SW480 (cell line): ENCODE data around the gene GPS2.

Experiments
- DNase-seq: peaks from one replicate; pipeline ENCODE4 v3.0.0-alpha.2; 2016; ENCODE audit warnings: low spot score

The GPS2 gene, protein sequence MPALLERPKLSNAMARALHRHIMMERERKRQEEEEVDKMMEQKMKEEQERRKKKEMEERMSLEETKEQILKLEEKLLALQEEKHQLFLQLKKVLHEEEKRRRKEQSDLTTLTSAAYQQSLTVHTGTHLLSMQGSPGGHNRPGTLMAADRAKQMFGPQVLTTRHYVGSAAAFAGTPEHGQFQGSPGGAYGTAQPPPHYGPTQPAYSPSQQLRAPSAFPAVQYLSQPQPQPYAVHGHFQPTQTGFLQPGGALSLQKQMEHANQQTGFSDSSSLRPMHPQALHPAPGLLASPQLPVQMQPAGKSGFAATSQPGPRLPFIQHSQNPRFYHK

DNA sequence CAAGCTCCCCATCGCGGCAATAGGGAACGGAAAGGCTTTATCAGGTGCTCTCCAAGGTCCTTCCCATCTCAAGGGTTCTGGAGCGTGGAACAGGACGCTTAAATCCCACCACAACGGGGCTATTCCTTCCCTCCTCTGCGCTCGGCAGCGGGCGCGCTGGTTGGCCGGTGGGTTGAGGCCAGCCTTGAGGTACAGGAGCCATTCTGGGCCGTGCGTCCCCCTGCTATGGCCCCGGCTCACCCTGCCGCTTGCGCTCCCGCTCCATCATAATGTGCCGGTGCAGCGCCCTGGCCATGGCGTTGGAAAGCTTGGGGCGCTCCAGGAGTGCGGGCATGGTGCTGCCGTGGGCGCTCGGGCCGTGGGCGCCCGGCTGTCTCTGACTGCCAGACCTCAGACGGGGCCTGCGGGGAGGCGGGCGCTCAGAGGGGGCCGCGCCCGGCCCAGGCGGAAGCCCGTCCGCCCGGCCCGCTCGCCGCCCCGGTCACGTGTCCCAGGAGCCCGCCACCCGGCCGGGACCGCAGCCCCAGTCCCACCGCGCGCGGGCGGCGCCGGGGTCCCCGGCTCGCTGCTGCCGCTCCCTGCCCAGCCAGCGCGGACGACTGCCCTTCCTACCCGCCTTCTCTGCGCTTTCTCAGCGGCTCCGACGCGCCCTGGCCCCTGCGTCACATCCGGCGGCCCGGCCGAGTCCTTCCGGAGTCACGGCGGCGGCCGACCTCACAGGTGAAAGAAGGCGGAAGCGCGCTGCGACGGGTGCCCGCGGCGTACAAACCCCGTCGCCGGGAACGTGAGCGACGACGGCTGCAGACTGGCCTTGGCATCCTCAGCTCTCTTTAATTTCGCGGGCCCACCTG, at the start of gene GPS2:
Gene GPS2 (minus strand): TSS at position 642 of the 851 bp plus-strand sequence. CDS start 308 bp downstream, at position 334.
- peak; percentile 88 for DNase-seq

DNA sequence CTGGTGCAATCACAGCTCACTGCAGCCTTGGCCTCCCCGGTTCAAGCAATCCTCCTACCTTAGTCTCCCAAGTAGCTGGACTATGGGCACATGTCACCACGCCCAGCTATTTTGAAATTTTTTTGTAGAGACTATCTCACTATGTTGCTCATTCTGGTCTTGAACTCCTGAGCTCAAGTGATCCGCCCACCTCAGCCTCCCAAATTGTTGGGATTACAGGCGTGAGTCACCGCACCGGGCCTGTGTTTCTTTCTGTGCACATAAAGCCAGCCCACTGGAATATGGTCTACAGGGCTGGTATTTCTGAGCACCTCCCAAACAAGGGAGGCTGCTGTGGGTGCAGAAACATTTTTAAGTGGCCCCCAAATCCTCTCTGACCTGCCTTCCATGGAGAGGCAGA, 48.2 kb upstream of the GPS2 start:
- no peak for DNase-seq

DNA sequence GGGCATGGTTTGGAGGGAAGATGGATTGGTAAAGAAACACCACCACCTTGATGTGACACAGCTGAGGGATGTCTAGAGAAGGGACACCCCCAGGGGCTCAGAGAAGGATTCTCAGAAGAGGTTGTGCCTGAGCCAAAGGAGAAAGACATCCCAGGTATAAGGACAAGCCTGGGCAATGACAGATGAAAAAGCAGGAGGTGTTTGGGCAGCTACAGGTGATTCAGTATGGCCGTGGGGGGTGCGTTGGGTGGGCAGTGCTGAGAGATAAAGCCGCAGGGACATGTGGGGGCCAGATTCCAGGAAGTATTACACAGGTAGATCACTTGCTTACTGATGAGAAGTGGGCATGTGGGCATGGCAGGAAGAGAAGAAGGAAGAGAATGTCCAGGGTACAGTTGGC, 46.7 kb upstream of the GPS2 start:
- DNase-seq: no peak

DNA sequence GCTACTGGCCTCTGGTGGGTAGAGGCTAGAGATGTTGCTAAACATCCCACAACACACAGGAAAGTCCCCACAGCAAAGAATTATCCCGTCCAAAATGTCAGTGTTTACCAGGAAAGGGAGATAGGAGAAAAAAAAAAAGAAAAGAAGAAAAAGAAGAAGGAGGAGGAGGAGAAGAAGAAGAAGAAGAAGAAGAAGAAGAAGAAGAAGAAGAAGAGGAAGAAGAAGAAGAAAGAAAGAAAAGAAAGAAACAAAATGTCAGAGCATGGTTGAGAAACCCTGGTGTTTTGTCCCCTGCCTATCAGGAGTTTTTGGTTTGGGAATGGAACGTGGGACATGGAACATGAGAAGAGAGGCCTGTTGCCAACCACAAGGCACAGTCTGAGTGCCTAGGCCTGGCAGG, 42.2 kb upstream of the GPS2 start:
- DNase-seq: no peak

DNA sequence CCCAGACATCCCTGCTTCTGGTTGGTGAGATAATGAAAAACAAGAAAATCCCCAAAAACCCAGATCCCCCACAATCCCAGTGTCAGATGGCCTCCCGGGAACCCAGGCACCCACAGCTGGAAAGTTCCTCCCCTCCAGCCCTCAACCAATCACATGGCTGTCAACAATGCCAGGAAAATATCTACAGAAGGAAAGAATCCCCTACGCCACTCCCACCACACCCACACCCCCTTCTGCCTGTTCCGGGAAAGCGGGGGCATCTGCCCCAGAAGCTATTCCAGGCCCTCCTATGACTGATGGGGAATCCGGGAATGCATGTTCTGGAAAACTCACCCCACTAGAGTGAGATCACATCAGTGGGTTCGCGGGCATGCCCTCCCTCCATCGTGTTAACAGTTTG, 41.6 kb upstream of the GPS2 start:
- no peak for DNase-seq

DNA sequence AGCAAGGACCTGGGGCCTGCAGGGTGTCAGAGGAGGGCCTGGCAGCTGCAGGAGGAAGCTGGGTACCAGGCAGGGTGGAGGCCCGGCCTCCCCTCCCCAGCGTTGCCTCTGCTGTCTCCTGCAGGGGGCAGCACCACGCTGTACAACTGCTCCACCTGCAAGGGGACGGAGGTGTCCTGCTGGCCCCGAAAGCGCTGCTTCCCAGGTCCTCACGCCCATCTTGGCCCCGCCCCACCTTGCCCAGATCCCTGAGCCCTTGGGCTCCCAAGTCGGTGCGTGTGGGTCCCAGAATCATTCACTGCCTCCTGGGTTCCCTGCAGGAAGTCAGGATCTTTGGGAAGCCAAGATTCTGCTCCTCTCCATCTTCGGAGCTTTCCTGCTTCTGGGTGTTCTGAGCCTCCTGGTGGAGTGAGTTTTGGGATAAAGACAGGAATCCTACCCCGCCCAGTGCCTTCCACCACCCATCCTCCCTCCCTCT, 41.0 kb upstream of the GPS2 start:
- peak; percentile 75 for DNase-seq

DNA sequence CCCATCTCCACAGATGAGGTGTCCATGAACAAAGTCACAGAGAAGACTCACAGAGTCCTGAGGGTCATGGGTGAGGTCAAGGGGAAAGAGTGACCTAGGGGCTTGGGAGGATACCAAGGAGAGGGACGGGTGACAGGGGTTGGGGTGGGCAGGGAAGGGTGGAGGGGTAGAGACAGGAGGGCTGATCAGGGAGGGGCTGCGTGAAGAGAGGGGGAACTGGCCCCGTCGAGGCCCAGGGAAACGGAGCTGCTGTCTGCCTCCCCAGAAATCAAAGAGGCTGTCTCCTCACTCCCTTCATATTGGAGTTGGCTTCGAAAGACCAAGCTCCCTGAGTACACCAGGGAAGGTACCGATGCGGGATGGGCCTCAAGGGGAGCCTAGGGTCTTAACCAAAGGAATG, 40.4 kb upstream of the GPS2 start:
- no peak for DNase-seq

DNA sequence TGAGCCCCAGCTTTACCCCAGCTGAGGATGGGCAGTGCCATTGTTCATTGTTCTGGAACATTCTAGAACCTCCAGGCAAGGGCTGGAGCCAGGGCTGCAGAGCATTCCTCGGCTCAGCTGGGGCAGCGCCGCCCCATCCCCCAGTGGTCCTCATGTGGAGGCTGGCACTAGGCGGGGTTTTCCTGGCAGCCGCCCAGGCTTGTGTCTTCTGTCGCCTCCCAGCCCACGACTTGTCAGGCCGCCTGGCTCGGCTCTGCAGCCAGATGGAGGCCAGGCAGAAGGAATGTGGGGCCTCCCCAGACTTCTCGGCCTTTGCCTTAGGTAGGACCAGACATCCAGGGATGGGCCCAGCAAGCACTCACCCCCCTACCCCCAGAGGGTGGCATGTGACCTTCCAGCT, 39.9 kb upstream of the GPS2 start, which contains the start of gene TMEM95:
Gene TMEM95 (plus strand): TSS at position 104 of the 400 bp plus-strand sequence. CDS start 49 bp downstream, at position 153.
- no peak for DNase-seq

DNA sequence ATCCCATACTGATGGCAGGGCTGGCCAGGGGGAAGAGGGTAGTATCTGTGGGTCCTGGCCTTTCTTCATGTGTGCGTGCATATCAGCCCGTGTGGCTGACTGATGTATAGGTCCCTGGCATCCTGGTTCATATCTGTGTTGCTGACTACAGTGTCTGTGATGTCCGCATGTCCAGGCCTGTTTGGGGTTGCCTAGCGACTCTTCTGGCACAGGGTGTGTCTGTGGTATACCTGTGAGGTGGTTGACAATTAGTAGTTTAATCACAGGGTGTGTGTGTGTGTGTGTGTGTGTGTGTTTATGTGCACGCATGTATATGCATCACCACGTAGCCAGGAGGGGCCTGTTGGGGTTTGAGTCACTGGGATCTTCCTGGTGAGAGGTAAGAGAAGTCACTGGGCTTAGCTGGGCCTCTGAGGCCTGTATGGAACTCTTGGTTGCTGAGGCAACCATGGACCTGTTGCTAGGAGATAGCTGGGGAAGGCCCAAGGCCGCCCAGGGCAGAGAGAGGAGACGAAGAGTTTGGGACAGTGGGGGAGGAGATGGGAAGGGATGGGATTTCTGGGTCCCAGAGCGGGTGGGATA, 39.2 kb upstream of the GPS2 start:
- peak; percentile 96 for DNase-seq

DNA sequence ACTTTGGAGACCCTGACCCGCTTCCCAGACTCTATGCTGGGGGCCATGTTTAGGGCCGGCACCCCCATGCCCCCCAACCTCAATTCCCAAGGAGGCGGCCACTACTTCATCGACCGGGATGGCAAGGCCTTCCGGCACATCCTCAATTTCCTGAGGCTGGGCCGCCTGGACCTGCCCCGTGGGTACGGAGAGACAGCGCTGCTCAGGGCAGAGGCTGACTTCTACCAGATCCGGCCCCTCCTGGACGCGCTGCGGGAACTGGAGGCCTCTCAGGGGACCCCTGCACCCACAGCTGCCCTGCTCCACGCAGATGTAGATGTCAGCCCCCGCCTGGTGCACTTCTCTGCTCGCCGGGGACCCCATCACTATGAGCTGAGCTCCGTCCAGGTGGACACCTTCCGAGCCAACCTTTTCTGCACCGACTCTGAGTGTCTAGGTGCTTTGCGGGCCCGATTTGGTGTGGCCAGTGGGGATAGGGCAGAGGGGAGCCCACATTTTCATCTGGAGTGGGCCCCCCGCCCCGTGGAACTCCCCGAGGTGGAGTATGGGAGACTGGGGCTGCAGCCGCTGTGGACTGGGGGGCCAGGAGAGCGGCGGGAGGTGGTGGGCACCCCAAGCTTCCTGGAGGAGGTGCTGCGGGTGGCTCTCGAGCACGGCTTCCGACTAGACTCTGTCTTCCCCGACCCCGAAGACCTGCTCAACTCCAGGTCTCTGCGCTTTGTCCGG, 37.9 kb upstream of the GPS2 start:
- DNase-seq: no peak

DNA sequence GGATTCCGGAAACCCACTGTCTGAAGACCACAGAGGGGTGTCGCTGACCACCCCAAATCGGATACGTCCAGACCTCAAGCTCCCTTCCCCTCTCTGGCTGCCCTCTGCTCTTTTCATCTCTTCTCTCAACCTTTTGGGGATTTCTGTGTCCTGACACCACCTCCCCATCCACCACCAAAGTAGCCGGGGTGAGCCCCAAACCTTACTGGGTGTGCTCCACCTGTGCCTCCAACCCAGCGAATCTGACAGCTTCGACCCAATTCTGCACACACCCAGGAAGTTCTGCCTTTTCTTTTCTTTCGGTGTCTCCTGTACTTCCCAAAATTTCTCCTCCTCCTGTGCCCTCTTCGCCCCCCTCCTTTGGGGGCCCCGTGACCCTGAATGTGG, 37.3 kb upstream of the GPS2 start:
- DNase-seq: no peak

DNA sequence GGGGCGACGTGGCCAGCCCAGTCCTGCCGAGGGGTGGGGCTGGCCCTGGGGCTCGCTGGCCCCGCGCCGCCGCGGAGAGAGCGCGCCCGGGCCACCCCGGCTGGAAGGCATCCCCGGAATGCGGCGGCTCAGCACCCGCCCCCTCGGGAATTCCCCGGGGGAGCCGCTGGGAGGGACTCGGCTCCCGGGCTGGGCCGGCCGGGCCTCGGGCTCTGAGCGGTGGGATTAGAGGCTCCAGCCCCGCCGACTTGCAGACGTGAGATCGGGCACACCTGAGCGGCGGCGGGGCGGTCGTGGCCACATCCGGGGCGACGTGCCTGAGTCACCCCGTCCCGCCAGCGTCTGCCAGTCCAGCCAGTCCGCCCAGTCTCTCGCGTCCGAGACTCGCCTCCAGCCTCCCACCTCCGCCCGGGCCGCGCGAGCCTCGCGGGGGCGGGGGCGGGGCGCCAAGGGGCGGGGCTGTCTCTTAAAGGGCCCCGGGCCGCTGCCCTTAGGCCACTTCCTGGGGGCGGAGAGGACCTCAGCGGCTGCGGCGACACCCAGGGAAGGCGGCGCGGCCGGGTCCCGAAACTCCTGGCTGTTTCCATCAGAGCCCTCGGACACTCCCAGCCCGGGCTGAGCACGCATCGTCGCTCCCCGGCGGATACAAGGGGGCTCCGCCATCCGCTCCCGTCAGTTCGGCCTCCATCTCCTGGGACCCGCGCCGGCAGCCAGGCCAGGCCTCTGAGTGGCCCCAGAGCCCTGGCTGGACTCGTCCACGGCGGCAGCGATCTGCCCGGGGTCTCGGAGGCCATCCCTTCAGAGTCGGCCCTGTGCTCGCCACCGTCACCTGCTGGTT, 36.7 kb upstream of the GPS2 start, which contains the start of gene KCTD11:
Gene KCTD11 (plus strand): TSS at position 498 of the 838 bp plus-strand sequence.
- peak; percentile 98 for DNase-seq

DNA sequence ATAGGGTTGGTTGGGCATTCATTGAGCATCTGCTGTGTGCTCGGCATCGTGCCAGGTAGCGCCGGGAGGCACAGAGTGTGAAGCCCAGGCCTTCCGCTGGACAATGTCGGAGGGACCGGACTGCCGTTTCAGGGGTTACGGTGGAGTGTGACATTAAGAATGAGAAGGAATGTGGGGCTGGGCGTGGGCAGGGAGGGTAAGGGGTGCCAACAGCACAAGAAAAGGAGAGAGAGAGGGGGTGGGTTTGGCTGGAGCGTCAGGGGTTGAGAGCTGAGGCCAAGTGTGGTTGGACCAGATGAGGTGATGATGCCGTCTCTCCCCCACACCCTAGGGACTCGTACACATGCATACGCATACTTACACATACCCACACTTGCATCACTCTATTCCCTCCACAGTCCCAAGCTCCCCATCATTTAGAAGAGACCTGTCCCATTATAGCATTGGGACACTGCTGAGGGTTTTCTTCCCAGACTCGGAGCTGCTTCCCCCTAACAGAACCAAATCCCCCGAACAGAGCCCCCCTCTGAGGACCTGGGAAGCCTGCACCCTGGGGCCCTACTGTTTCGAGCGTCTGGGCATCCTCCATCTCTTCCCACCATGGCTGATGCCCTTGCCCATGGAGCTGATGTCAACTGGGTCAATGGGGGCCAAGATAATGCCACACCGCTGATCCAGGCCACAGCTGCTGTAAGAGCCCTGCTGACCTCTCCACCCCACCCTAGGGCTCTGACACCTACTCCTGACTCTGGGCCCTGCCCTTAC, 33.5 kb upstream of the GPS2 start:
- no peak for DNase-seq

DNA sequence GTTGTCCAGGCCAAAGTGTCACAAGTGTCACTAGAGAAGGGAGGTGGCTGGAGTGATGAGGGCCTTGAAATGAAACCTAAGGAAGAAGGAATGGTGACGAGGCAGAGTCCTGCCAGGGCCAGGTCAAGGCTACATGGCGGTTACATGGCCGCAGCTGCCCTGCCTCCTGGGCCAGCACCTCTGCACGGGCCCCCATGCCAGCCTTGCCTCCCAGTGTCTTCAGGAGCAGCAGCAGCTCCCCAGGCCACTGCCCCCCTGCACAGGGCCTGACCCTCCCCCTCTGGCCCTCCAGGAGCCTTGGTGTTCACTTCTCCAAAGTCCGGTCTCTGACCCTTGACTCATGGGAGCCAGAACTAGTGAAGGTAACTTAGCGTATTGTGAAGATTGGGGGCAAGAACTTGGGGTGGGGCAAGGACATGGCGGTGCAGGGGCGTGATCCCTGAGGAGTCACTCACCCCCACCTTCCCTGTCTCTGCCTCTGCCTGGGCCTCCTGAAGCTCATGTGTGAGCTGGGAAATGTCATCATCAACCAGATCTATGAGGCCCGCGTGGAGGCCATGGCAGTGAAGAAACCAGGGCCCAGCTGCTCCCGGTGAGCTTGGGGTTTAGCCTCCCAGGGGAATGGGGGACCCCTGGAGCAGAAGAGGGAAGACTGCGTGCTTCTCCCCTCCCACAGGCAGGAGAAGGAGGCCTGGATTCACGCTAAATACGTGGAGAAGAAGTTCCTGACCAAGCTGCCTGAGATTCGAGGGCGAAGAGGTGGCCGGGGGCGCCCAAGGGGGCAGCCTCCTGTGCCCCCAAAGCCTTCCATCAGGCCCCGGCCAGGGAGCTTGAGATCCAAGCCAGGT, 32.7 kb upstream of the GPS2 start:
- no peak for DNase-seq

DNA sequence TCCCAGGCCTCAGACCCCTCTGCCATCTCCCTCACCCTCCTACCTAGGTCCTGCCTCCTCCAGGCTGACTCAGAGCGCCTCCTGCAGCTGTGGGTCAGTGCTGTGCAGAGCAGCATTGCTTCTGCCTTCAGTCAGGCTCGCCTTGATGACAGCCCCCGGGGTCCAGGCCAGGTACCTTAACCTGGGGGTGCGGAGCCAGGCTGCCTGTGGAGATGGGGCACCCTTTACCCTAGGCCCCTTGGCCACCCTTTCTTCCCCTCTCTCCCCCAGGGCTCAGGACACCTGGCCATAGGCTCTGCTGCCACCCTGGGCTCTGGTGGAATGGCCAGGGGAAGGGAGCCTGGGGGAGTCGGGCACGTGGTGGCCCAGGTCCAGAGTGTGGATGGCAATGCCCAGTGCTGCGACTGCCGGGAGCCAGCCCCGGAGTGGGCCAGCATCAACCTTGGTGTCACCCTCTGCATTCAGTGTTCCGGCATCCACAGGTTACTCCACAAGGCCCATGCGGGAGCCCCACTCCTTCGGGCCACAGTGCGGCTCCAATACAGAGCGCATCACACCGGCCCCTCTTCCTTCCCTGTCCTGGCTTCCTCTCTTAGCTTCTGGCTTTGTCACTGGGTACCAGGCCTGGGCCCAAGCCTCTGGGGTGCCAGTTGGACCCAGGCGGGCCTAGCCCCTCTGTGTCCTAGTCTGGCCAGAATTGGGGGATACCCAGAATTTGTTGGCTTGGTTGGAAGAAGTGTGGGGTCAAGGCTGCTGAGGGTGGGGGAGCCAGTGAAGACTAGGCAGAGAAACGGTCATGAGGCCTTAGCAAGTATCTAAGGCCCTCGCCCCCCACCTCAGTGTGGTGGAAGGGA, 31.8 kb upstream of the GPS2 start:
- no peak for DNase-seq

DNA sequence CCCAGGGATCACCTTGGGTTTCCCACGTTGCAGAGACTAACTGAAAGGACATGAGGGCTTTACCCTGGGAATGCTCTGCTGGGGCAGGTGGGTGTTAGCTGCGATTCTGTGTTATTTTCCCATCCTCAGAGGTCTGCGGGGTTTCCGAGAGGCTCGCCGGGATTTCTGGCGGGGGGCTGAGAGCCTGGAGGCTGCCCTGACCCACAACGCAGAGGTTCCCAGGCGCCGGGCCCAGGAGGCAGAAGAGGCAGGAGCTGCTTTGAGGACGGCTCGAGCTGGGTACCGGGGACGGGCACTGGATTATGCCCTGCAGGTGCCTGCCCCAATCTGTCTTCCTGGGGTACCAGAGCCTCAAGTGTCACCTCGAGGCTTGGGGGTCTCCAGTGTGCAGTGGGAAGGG, 28.1 kb upstream of the GPS2 start:
- DNase-seq: no peak

DNA sequence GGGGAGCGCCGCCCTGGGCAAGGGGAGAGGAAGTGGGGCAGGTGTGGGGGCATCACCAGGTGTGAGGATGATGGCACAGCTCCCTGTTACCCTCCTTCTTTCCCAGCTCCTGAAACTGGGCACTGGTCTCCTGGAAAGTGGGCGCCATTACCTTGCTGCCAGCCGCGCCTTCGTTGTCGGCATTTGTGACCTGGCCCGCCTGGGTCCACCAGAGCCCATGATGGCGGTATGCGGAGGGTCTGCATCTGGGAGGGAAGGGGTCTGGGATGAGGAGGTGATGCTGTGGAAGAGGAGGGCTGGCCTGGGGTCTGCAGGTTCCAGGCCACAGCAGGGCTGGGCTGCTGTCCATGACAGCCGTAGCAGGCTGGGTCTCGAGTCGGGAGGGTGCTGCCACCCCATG, 26.7 kb upstream of the GPS2 start:
- DNase-seq: no peak

DNA sequence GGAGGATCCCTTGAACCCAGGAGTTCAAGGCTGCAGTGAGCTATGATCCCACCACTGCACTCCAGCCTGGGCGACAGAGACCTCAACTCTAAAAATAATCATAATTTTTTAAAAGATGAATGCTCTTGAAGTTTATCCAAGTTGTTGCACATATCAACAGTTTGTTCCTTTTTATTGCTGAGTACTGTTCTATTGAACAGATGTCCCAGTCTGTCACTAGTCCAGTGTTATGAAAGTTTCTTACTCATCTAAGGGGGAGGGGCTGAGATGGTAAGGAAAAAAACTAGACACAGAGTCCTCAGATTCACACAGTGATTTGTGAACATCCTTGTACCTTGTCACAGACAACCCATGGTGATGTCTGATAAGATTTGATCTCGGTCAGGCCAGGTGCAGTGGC, 25.0 kb upstream of the GPS2 start:
- DNase-seq: no peak
